GM18507 (cell line): Measurements from ENCODE around the gene MRPL48.
"Not testable (repeated sequence)": the region's sequence is repeated elsewhere in the genome, so short reads cannot be mapped to it uniquely, and the experiment has no call there.

Experiments
- DNase-seq: peaks from one replicate; pipeline ENCODE4 v3.0.0; 2011; ENCODE audit warnings: low read depth; ENCODE audit not compliant: insufficient read length; ENCODE audit errors: extremely low spot score
- FAIRE-seq: peaks from 2 replicates; lab custom pipeline; 2011; peaks lifted over from hg19 to GRCh38; lab: Jason Lieb, UNC

Gene MRPL48

DNA sequence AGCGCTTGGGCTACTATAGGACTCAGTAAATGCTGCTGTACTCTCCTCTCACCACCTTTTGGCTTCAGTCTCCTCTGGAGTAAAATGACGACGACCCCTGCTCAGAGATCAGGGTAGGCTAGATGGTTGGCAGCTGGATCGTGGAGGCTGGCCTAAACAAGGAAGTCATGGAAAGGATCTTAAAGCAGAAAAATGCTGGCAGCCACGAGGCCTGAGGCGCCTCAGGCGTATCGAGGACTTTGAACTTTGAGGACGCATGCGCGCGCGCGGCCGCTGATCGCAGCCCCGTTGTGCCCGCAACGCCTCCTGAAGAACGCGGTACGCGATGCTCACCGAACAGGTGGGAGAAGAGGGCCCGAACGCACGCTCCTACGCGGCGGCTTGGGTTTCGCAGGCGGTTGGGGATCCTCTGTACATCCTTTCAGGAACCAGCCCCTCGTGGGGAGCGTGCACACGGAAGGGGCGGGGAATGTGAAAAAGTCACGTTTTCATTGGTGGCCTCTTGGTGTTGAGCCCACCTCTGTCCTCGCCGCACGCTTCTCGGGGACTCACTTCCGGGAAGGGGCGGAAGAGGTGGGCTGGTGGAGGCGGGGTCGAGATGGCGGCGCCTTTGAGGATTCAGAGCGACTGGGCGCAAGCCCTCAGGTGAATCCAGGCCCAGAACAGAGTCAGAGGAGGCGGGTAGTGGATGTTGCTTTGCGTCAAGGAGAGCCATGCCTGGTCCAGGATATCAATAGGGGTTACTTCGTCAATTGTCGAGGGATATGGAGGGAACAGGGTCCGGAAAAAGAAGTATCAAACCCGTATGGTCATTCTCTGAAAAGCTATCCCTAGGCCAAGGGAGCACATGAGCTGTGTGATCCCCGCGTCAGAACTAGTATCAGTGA lies 89.0 kb downstream of the MRPL48 start, which contains the start of the genes COA4 and PAAF1:
TSS of gene COA4 (minus strand) at position 423 of the 887 bp plus-strand sequence. CDS start 3,468 bp downstream, outside the sequence.
TSS of gene PAAF1 (plus strand) at position 576 of the 887 bp plus-strand sequence. CDS start at position 599, 23 bp downstream.
- DNase-seq (peak; percentile 94), FAIRE-seq (peak; percentile 94)

DNA sequence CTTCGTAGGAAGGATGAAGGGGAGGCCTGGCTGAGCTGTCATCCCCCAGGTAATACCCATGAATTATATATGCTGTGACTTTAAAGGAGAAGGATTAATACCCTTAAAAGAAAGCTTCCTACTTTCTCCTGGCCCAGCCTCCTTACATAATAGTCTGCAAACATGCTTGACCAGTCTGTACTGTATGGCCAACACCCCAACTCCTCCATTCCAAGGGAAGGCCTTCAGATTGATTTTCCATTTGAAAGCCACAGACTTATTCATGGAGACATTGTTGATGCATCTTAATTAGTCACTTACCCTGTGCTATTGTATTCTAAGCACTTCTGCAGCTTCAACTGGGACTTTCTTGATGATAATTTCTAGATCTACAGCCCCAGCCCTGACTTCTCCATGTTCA lies 91.1 kb downstream of the MRPL48 start:
- FAIRE-seq = no peak
- DNase-seq = no peak

DNA sequence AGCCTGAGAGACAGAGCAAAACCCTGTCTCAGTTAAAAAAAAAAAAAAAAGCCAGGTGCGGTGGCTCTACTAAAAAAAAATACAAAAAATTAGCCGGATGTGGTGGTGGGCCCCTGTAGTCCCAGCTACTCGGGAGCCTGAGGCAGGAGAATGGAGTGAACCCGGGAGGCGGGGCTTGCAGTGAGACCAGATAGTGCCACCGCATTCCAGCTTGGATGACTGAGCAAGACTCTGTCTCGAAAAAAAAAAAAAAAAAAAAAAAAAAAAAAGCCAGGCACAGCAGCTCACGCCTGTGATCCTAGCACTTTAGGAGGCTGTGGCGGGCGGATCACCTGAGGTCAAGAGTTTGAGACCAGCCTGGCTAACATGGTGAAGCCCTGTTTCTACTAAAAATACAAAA lies 92.8 kb downstream of the MRPL48 start:
- FAIRE-seq, DNase-seq: not testable (repeated sequence)

DNA sequence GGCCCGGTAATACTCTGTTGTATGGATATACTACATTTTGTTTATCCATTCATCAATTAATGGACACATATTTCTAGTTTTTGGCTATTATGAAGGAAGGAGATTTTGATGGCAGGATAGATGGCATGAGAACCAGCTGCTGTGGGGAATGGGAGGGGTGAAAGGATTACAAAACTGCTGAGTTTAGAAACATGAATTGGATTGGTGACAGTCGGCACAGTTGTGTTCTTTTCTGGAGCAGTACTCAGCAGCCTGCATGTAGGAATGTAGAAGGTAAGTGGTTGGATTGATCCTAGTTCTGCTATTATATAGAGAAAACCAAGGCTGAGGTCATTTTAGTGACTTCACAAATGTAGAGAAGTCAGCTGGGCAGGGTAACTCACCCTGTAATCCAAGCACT lies 96.2 kb downstream of the MRPL48 start:
- no peak for DNase-seq
- no peak for FAIRE-seq

DNA sequence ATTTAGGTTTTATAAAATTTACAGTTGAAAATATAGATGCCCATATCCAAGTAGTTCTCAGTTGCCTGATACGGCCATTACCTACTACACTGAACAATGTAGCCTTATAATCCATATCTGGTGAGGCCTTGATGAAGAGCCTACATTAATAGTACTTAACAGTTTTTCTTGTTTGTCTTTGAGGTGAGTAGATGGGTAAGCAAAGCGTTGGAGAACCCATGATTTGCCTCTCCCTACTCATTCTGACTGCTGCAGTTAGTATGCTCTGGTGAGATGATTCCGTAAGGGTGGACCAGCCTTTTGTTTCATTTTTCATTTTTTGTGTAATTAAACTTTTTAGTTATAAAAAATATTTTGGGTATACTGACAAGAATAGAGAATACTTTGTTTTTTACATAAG lies 100.6 kb downstream of the MRPL48 start:
- FAIRE-seq (no peak), DNase-seq (no peak)

DNA sequence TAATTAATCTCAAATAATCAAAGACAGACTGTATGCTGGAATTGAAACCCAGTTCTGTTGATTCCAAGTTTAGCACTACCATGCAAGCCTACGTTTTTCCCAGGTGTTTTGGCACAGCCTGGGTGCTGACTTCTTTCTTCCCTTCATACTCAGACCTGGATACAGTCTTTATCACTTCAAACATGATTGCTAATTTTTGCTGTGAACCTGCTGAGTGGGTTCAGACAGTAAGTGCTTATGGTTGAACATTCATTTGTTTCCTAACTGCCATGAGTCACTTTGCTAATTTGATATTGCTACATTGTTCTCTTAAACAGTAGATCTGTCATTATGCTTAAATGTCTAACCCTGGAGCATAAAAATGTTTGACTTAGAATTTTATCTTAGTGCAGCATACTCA lies 101.3 kb downstream of the MRPL48 start:
- FAIRE-seq (no peak), DNase-seq (no peak)

DNA sequence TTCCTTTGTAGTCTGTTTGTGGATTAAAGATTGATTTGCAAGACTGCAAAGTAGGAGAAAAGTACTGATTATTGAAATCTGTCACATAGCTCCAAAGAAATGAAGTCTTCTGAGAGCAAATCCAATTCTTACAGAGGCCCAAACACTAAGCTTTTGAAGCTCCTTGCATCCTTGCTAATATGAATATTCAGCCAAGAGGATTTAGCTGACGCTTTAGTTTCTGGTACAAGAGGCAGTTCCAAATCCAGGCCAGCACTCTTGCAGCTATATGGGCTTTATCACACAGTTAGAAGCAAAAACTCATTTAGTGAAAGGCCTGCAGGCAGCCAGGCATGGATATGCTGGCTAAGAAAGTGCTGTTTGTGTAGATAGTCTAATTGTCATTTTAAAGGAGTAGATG lies 101.9 kb downstream of the MRPL48 start:
- FAIRE-seq (no peak), DNase-seq (no peak)

DNA sequence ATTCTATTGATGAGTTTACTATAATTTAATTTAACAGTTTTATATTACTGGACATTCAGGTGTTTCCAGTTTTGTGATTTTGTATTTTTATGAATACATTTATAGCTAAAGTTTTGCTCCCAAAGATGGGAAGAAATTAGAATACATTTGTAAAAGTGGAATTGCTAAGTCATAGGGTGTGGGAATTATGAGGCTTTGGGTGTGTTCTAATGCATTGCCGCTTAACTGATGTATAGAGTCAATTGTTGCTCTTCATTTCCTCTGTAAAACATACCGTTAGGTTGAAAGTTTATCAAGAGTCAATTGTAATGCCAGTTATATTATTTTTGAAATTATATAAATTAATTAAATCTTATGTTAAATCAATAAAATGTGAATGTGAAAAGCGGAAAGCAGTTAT lies 105.4 kb downstream of the MRPL48 start:
- DNase-seq = no peak
- no peak for FAIRE-seq

DNA sequence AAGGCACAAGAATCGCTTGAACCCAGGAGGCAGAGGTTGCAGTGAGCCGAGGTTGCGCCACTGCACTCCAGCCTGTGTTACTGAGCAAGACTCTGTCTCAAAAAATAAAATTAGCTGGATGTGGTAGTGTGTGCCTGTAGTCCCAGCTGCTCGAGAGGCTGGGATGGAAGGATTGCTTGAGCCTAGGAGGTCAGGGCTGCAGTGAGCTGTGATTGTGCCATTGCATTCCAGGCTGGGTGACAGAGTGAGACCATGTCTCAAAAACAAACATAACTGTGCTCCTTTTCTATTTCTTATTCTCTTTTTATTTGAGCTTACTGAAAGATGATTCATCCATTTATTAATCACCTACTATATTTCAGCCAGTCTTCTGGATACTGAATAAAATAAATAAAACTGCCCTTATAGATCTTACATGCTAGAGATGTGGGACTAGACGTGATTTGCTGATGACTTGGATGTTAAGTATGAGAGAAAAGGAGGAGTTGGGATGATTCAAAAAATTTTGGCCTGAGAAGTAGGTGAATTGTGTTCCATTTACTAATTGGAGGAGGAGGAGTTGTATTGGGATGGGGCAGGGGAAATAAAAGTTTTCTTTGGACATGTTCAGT lies 107.2 kb downstream of the MRPL48 start:
- DNase-seq = no peak
- FAIRE-seq = no peak

DNA sequence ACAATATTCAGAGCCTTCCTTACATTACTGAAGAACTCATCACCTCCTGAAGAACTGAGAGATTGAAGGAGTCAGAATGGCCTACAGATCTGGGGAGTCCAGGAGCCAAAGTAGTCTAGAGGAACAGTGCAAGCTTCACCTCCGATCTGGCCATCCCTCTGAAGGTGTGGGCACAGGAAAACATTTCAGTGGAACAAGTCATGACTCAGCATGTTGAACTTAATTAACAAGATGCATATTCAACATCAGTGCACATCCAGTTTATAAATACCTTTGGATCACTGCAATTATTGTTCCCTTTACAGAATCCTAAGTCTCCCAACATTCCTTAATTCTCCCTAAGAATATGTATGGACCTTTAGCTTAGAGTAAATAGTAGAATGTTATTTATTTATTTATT lies 114.6 kb downstream of the MRPL48 start:
- DNase-seq (no peak), FAIRE-seq (no peak)

DNA sequence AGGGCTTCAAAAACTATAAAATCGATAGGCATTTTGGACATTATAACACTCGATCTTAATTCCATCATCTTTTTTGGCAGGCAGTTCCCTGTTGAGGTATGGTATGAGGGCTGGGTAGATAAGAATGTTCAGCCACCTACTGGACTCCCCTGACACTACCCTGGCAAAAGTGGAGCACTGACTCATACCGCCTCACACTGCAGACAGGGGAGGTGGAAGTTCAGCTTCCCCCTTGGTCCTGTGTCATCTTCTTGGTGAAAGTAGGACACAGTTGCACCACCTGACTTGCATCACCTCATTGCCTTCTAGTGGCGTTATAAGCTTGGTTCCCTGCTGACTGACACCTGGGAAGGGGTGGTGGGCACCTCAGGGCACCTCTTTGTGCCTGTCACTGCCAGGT lies 119.5 kb downstream of the MRPL48 start:
- FAIRE-seq = no peak
- DNase-seq = no peak

DNA sequence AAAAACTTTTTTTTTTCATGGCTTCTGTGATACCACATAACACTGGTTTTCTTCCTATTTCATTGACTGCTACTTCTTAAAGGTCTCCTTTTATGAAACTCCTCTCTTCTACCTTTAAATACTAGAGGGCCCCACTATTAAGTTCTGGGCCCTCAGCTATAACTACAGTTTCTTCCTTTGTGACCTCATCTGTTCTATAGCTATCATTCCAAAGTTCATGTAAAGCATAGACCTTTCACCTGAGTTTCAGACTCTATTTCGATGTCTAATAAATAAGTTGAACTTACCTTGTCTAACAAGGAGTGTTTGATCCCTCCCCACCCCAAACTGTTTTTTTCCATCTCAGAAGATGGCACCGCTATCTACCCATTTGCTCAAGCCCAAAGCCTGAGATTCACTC lies 124.4 kb downstream of the MRPL48 start:
- no peak for FAIRE-seq

DNA sequence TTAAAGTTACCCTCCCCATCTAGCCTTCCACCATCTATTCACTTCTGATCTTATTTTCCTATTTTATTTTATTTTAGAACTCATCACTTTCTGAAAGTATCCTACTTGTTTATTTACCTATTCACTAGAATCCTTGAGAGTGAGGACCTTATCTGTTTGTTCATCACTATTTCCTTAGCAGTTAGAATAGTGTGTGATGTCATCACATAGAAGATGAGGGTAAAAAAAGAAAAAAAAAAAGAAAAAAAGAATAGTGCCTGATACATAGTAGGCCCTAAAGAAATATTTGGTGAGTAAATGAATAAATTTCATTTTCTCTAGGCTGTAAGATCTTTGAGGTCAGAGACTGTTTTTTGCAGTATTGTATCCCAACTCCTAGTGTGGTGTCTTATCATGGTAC lies 125.8 kb downstream of the MRPL48 start:
- FAIRE-seq (no peak), DNase-seq (no peak)

More for the DNA sequence above, 124.4 kb downstream of the MRPL48 start:
- DNase-seq = no peak

DNA sequence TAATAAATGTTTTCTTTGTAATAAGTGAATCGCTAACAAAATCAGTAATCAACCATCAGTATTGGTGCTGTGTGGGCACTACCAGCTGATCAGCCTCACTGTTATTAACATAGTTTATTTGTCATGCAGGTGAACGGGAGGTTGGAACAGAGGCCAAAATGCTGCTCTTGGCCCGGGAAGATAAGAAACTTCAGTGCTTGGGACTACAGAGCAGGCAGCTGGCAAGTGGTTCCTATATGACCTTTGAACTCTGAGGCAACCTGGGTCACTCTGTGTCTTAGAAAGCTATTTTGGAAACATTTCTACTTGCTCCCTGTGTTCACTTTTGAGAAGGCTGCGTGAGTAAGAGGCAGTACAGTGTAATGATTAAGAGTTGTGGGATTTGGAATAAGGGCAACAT lies 126.6 kb downstream of the MRPL48 start:
- DNase-seq = no peak
- FAIRE-seq = no peak
